Measurements from ENCODE around the gene TMPRSS9. TPM values are rescaled to one million over a fixed set of nuclear protein-coding genes. Genes with fewer than 3 reads are reported as not detected.
A peak's percentile ranks its signal among the peaks of the same experiment; 100 is the strongest.
"Not testable (repeated sequence)": the region's sequence is repeated elsewhere in the genome, so short reads cannot be mapped to it uniquely, and the experiment has no call there.

The TMPRSS9 gene
- total RNA-seq, 1 experiment from 2014 or later = 0.66 TPM

- no TSS peak for BruUV-seq (replicated peaks)
- Mint-ChIP-seq H3K9me3 (ENCODE audit: unreplicated experiment) (no peaks in the 10 kb centered on the region), H3K27me3 (ENCODE audit: insufficient read depth, unreplicated experiment) (no peaks in the 10 kb centered on the region), H3K4me3 (ENCODE audit: unreplicated experiment) (no peak overlapping the region), H3K27ac (ENCODE audit: unreplicated experiment) (no peak overlapping the region), H3K4me1 (ENCODE audit: low read depth, unreplicated experiment) (no peaks in the 10 kb centered on the region), H3K36me3 (ENCODE audit: insufficient read depth, unreplicated experiment) (peaks cover 5% of the 10 kb centered on the region)
- no peak for TF ChIP-seq CTCF (IDR thresholded peaks at IDR 0.05; ENCODE audit: insufficient read depth in 1 of 2, low read depth in 1 of 2, low read length in 1 of 2, severe bottlenecking in 1 of 2, unreplicated experiment in 1 of 2)
- H3K9me3 ChIP-seq = no peaks in the 10 kb centered on the region
- H3K27me3 ChIP-seq (replicated peaks; ENCODE audit: control insufficient read depth, insufficient read depth, low read length) = no peaks in the 10 kb centered on the region
- ChIA-PET CTCF (no interaction called here), POLR2A (no interaction called here)
- H3K36me3 ChIP-seq (ENCODE audit: control insufficient read depth, insufficient read depth, low read length) = no peaks in the 10 kb centered on the region
- no peaks in the 10 kb centered on the region for H3K4me1 ChIP-seq
- no peak for DNase-seq
- intact Hi-C loops (cut with micrococcal nuclease; ENCODE audit: unreplicated experiment) = no loop called here
- H3K4me3 ChIP-seq (ENCODE audit: low read depth, low read length) = no peak overlapping the region
These were observed 104.3 kb downstream of the TMPRSS9 start for GRCh38 chr19:2464389-2464788.

- Mint-ChIP-seq H3K27ac (ENCODE audit: unreplicated experiment) (no peak overlapping the region), H3K36me3 (ENCODE audit: insufficient read depth, unreplicated experiment) (peaks cover 6% of the 10 kb centered on the region), H3K27me3 (ENCODE audit: insufficient read depth, unreplicated experiment) (no peaks in the 10 kb centered on the region), H3K4me3 (ENCODE audit: unreplicated experiment) (no peak overlapping the region), H3K4me1 (ENCODE audit: low read depth, unreplicated experiment) (no peaks in the 10 kb centered on the region), H3K9me3 (ENCODE audit: unreplicated experiment) (no peaks in the 10 kb centered on the region)
- ChIA-PET CTCF (no interaction called here), POLR2A (no interaction called here)
- no peak for TF ChIP-seq CTCF (IDR thresholded peaks at IDR 0.05; ENCODE audit: insufficient read depth in 1 of 2, low read depth in 1 of 2, low read length in 1 of 2, severe bottlenecking in 1 of 2, unreplicated experiment in 1 of 2)
- Histone ChIP-seq H3K4me3 (ENCODE audit: low read depth, low read length) (no peak overlapping the region), H3K4me1 (no peaks in the 10 kb centered on the region), H3K9me3 (no peaks in the 10 kb centered on the region), H3K36me3 (ENCODE audit: control insufficient read depth, insufficient read depth, low read length) (no peaks in the 10 kb centered on the region), H3K27me3 (replicated peaks; ENCODE audit: control insufficient read depth, insufficient read depth, low read length) (no peaks in the 10 kb centered on the region)
- no TSS peak for BruUV-seq (replicated peaks)
- DNase-seq = no peak
- intact Hi-C loops (cut with micrococcal nuclease; ENCODE audit: unreplicated experiment) = no loop called here
These were observed 108.5 kb downstream of the TMPRSS9 start for GRCh38 chr19:2468596-2468995.

GRCh38 chr19:2469102-2469914, 109.2 kb downstream of the TMPRSS9 start:
- POLR2A ChIA-PET = interaction anchor here (0.6 kb wide), 2 partner anchors 12 to 110 kb away, joined by 3 to 10 read pairs; partner anchors contain the start of gene LMNB2
- no peaks in the 10 kb centered on the region for H3K9me3 ChIP-seq

GRCh38 chr19:2469915-2470200, 109.8 kb downstream of the TMPRSS9 start:
- H3K4me3 Mint-ChIP-seq (ENCODE audit: unreplicated experiment); H3K27me3 Mint-ChIP-seq (ENCODE audit: insufficient read depth, unreplicated experiment); POLR2A ChIA-PET; H3K4me3 ChIP-seq (ENCODE audit: low read depth, low read length); H3K36me3 ChIP-seq (ENCODE audit: control insufficient read depth, insufficient read depth, low read length); H3K4me1 Mint-ChIP-seq (ENCODE audit: low read depth, unreplicated experiment); BruUV-seq (replicated peaks); H3K4me1 ChIP-seq; H3K9me3 Mint-ChIP-seq (ENCODE audit: unreplicated experiment); H3K9me3 ChIP-seq; intact Hi-C loops (cut with micrococcal nuclease; ENCODE audit: unreplicated experiment); H3K36me3 Mint-ChIP-seq (ENCODE audit: insufficient read depth, unreplicated experiment); H3K27me3 ChIP-seq (replicated peaks; ENCODE audit: control insufficient read depth, insufficient read depth, low read length); CTCF ChIA-PET; DNase-seq: not testable (repeated sequence)
- H3K27ac Mint-ChIP-seq (ENCODE audit: unreplicated experiment) = peak overlapping the region; percentile 53

More at GRCh38 chr19:2469102-2469914, 109.2 kb downstream of the TMPRSS9 start:
- TF ChIP-seq CTCF (IDR thresholded peaks at IDR 0.05; ENCODE audit: insufficient read depth in 1 of 2, low read depth in 1 of 2, low read length in 1 of 2, severe bottlenecking in 1 of 2, unreplicated experiment in 1 of 2) = no peak
- intact Hi-C loops (cut with micrococcal nuclease; ENCODE audit: unreplicated experiment) = no loop called here
- CTCF ChIA-PET = no interaction called here
- no peaks in the 10 kb centered on the region for H3K27me3 ChIP-seq (replicated peaks; ENCODE audit: control insufficient read depth, insufficient read depth, low read length)
- Mint-ChIP-seq H3K4me1 (ENCODE audit: low read depth, unreplicated experiment) (no peaks in the 10 kb centered on the region), H3K27me3 (ENCODE audit: insufficient read depth, unreplicated experiment) (no peaks in the 10 kb centered on the region), H3K36me3 (ENCODE audit: insufficient read depth, unreplicated experiment) (peaks cover 6% of the 10 kb centered on the region), H3K4me3 (ENCODE audit: unreplicated experiment) (no peak overlapping the region), H3K27ac (ENCODE audit: unreplicated experiment) (peak overlapping the region; percentile 53), H3K9me3 (ENCODE audit: unreplicated experiment) (no peaks in the 10 kb centered on the region)
- H3K4me3 ChIP-seq (ENCODE audit: low read depth, low read length) = no peak overlapping the region
- DNase-seq = no peak
- H3K36me3 ChIP-seq (ENCODE audit: control insufficient read depth, insufficient read depth, low read length) = no peaks in the 10 kb centered on the region
- no peaks in the 10 kb centered on the region for H3K4me1 ChIP-seq
- no TSS peak for BruUV-seq (replicated peaks)

Data from Caco-2 (cell line).